ENCODE results near the gene SIK2. TPM values are rescaled to one million over a fixed set of nuclear protein-coding genes. Genes with fewer than 3 reads are reported as not detected.
"Not testable (repeated sequence)": the region's sequence is repeated elsewhere in the genome, so short reads cannot be mapped to it uniquely, and the experiment has no call there.

Gene SIK2
- polyA plus RNA-seq, 3 donors, result 7.8 to 58.7 (median 15.7) TPM

GRCh38 chr11:111707691-111708067 is 105.4 kb downstream of the SIK2 start:
- 49 to 94% (median 90%) methylated on average over 5 of the region's 5 CpGs for WGBS, 3 donors
- no peak overlapping the region for H3K27ac ChIP-seq (ENCODE audit: low read depth, low read length)

DNA sequence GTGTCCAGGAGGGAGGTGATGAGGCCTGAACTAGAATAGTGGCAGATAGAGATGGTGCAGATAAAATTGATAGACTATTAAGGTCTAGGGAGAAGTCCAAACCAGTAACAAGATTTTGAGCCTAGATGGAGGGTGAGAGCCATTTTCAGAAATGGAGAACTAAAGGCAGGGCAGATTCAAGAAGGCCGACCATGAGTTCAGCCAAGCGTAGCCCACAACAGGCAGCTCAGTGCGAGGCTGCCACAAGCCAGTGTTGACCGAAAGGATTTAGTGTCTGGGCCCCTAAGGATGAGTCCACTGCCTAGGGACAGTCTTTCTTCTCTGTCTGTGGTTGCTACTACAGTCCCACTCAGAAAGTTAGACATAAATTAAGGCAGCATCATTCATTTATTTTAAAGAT is 112.3 kb downstream of the SIK2 start:
- WGBS, 3 donors, result 90 to 96% (median 93%) methylated on average over 4 of the region's 4 CpGs
- H3K27ac ChIP-seq (ENCODE audit: low read depth, low read length), result no peak overlapping the region

DNA sequence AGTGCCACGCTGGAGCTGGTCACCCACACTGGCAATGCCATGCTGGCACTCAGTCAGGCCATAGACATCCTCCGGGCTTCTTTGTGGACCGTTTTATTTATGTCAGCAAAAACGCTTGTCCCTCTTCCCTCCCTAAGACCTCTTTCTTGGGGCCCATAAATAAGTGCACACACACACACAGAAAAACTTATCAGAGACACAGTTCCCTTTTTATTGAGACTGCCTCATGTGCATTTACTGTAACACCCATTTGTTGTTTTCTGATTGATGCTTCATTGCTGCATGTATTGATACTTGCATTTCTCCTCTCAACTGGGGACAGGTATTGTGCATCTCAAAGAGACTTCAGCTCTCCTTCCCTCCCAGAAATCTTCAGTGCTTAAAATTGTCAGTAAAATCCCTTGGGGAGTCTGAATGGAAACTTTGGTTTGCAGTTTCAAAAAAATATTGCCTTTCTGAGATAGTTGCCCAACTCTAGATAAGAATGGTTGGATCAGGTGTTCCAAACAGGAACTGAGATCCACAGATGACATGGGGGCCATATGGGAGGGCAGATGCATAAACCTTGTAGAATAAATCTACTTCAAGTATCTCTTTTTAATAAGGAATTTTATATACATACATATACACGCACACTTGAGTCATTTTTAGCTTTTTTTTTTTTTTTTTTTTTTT is 113.0 kb downstream of the SIK2 start:
- 72 to 88% (median 72%) methylated on average over 5 of the region's 5 CpGs for WGBS, 3 donors
- H3K27ac ChIP-seq (ENCODE audit: low read depth, low read length), result no peak overlapping the region

- not testable (repeated sequence) for H3K27ac ChIP-seq (ENCODE audit: low read depth, low read length)
- 92 to 94% (median 94%) methylated on average over 3 of the region's 3 CpGs for WGBS, 3 donors
Observed at GRCh38 chr11:111717660-111718059, 115.4 kb downstream of the SIK2 start.

DNA sequence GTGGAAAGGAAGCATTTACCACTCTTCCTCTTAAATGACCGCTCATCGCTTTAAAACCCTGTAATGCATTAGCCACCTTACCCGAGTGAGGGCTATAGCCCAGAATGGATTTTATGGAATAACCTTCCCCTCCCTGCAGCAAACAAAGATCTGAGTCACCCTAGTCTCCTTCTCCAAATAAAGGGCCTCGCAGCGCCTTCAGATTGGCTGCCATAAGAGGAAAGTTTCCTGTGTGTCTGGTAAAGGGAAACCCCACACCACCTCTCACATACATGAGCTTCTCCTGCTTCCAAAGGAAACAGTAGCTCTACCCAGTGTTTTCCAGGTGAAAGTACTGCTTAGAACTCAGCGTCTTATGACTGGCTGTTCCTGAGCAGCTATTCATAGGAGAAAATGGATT is 116.2 kb downstream of the SIK2 start:
- 61 to 75% (median 63%) methylated on average over 6 of the region's 6 CpGs for whole genome bisulfite sequencing, 3 donors
- H3K27ac ChIP-seq (ENCODE audit: low read depth, low read length), result no peak overlapping the region

DNA sequence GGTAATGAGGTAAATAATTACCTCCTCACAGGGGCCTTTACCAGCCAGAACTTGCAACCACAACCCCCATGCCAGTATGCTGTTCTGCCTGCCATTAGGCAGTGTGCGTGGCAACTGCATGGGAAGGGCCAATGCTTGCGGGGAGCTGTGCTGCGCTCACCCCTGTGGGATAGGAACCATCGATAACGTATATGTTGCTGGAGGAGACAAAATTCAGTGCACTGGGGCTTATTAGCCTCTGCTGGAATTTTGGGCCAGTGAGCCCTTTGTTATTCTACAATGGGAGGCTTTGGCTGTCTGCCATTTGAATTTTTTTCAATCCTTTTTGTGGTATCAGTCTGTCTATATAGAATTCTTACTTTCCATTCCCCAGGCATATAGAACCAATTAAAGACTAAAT is 116.6 kb downstream of the SIK2 start:
- 90 to 96% (median 91%) methylated on average over 5 of the region's 5 CpGs for WGBS, 3 donors
- no peak overlapping the region for H3K27ac ChIP-seq (ENCODE audit: low read depth, low read length)

- no peak overlapping the region for H3K27ac ChIP-seq (ENCODE audit: low read depth, low read length)
- 89 to 95% (median 90%) methylated on average over 2 of the region's 2 CpGs for WGBS, 3 donors
Observed at GRCh38 chr11:111719379-111719778, 117.1 kb downstream of the SIK2 start.

DNA sequence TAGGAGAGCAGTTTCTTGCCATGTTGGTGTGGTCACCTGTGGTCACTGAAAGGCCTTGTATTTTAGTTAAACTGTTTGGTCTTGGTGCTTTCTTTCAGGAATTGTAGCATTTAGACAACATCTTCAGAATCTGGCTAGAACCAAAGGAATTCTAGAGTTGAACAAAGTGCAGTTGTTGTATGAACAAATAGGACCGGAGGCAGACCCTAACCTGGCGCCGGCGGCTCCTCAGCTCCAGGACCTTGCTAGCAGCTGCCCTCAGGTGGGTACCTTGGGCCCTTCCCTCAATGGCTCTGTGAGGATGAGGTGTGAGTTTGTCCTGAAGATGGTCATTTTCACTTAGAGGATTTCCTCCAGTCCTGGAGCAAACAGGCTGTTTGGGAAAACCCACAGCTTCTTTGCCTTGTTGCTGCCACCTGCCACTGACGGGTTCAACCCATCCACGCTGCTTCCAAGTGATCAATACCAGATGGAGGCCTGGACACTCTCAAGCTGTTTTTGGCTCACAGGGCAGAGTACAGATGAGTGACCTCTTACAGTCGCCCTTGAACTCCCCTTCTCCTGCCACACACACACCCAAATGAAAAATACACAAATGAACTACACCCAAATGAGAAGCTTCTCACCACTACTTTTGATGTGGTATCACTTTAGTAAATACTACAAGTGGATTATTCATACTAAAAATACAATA is 118.7 kb downstream of the SIK2 start:
- no peak overlapping the region for H3K27ac ChIP-seq (ENCODE audit: low read depth, low read length)
- 72 to 92% (median 92%) methylated on average over 7 of the region's 7 CpGs for WGBS, 3 donors

DNA sequence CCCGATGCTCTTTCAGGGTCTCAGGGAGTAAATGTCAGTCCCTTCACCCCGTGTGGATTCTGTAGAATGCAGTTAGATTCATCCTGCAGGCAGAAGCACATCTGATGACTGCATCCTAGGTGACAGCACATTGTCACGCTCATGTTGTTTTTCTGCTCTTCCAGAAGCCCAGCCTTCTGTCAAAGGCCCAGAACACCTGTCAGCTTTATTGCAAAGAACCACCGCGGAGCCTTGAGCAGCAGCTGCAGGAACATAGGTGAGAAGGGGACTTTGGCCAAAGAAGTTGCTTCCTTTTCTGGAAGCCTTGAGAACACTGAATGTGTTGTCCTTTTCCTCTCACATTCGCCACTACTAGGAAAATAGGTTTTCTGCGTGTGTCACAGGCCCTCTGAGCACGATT is 120.3 kb downstream of the SIK2 start:
- 84 to 92% (median 92%) methylated on average over 8 of the region's 8 CpGs for WGBS, 3 donors
- H3K27ac ChIP-seq (ENCODE audit: low read depth, low read length), result no peak overlapping the region

- WGBS, 3 donors, result 78 to 83% (median 80%) methylated on average over 15 of the region's 15 CpGs
Observed at GRCh38 chr11:111723595-111723994, 121.3 kb downstream of the SIK2 start.

DNA sequence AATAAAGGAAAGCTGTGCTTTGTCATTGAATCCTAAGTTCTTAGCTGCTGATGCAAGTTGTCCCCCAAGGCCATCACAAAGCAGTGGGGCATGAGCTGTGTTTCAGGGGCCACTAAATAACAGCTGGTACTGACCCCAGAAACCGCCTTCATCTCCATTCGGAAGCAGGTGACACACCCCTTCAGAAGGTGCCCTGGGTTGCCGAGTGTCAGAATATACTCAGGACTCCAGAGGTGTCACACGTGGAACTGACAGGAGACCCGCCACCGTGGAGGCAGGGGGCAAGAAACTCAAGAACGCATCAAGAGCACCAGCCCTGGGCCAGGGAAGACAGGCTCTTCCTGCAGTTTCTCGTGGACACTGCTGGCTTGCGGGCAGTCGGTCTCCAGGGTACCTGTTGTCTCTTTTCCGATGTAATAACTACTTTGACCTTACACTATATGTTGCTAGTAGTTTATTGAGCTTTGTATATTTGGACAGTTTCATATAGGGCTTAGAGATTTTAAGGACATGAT is 122.4 kb downstream of the SIK2 start:
- H3K27ac ChIP-seq (ENCODE audit: low read depth, low read length), result no peak overlapping the region
- WGBS, 3 donors, result 93 to 95% (median 95%) methylated on average over 11 of the region's 11 CpGs

More at GRCh38 chr11:111723595-111723994, 121.3 kb downstream of the SIK2 start:
- no peak overlapping the region for H3K27ac ChIP-seq (ENCODE audit: low read depth, low read length)

DNA sequence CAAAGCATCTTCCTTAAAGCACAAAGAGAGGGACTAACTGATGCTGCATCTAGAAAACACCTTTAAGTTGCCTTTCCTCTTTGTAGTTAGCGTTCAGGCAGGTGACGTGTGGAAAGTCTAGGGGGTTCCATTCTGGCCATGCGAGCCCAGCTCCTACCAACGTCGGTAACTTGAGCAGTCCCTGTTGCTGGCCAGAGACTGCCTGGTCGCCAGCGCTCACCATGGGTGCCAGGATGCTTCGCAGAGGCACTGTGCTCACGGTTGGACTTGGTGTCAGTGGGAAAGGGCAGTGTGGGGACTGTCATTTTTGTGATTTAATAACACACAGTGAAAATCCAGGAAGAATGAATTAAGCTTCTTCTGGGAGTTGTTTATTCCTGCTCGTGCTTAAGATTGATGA is 123.4 kb downstream of the SIK2 start:
- H3K27ac ChIP-seq (ENCODE audit: low read depth, low read length), result no peak overlapping the region
- 83 to 88% (median 87%) methylated on average over 10 of the region's 10 CpGs for WGBS, 3 donors

GRCh38 chr11:111726301-111726713 is 124.1 kb downstream of the SIK2 start:
- WGBS, 3 donors, result 26 to 97% (median 94%) methylated on average over 9 of the region's 9 CpGs

GRCh38 chr11:111727431-111727830 is 125.2 kb downstream of the SIK2 start:
- WGBS, 3 donors, result 70 to 86% (median 75%) methylated on average over 7 of the region's 7 CpGs
- H3K27ac ChIP-seq (ENCODE audit: low read depth, low read length), result no peak overlapping the region

More at GRCh38 chr11:111726301-111726713, 124.1 kb downstream of the SIK2 start:
- H3K27ac ChIP-seq (ENCODE audit: low read depth, low read length), result no peak overlapping the region

DNA sequence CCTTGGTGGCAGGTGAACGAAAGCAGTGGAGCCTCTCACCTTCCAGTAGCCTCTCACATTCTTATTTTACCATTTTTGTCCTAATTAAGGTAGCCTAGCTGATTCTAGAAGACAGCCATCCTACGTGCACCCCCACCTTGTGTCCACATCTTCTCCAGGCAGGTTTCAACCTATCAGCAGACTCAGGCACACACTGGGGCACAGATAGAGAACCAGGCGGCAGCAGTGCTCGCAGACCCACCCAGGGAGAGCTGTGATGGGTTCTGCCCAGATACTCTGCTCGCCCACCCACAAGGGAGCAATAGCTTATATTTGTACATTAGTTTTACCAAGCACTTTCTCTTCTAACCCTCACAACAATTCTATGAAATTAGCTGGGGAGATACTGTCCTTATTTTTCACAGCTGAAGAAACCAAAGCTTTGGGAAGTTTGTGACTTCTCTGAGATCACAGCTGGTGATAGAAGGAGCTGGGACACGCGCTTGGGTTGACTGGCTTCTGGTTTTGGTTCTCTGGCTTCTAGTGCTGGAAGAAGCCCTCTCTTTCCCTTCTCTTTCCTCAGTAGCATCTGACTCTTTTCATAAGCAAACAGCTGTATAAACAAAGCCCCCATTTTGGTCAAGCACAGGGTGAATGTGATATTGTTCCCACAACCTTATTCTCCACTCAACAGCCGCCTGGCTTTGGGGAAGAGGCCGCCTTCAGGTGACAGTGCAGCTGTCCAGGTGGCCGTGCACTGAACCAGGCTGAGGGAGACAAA is 127.0 kb downstream of the SIK2 start:
- 85 to 89% (median 87%) methylated on average over 10 of the region's 10 CpGs for WGBS, 3 donors
- no peak overlapping the region for H3K27ac ChIP-seq (ENCODE audit: low read depth, low read length)

GRCh38 chr11:111729831-111730311 is 127.6 kb downstream of the SIK2 start:
- no peak overlapping the region for H3K27ac ChIP-seq (ENCODE audit: low read depth, low read length)
- WGBS, 3 donors, result 62 to 78% (median 72%) methylated on average over 9 of the region's 9 CpGs

DNA sequence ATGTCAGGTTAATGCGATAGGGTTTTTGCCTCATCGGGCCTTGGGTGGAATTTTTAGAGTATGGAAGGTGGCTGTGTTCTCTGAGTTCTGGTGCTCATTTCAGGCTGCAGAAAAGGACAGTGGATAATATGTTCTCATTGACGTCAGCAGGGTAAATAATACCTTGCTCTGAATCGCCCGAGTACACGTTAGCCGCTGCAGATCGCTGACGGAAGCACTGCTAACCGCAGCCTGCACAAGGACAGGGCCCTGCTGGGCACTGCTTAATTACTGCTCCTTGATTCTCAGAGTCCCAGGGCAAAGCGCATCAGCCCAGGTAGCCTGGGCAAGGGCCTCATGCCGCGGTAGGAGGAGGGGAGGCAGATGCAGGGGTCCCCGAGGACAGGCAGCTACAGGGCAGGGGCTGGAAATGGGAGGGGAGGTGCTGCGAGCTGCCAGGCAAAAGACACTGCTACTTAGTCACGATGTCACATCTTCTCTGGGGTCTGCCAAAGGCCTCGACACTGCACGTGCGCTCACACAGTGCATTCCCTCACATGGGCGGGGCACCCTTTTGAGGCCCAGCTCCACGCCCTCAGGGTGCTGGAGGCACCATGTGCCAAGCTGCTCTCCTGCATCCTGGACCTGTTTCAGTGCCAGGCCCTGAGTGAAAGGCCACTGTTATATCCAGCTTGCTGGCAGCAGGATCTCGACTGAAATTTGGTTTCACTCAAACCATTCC is 128.8 kb downstream of the SIK2 start:
- 54 to 77% (median 74%) methylated on average over 22 of the region's 22 CpGs for WGBS, 3 donors

GRCh38 chr11:111731821-111732220 is 129.6 kb downstream of the SIK2 start:
- H3K27ac ChIP-seq (ENCODE audit: low read depth, low read length), result no peak overlapping the region
- 74 to 86% (median 84%) methylated on average over 5 of the region's 5 CpGs for WGBS, 3 donors

More for the DNA sequence above, 128.8 kb downstream of the SIK2 start:
- H3K27ac ChIP-seq (ENCODE audit: low read depth, low read length), result no peak overlapping the region
